Lower leg skin (tissue), 4 donors: ENCODE results near the gene VPS4A. TPM values are rescaled to one million over a fixed set of nuclear protein-coding genes. Genes with fewer than 3 reads are reported as not detected.
A peak's percentile ranks its signal among the peaks of the same experiment; 100 is the strongest.
"Not testable (repeated sequence)": the region's sequence is repeated elsewhere in the genome, so short reads cannot be mapped to it uniquely, and the experiment has no call there.

ENCODE experiments used
- DNase-seq, 2 donors: peaks; one replicate each; pipeline ENCODE4 v3.0.0-alpha.2; 2019; ENCODE audit warnings: low spot score in 2 of 2
- H3K4me3 ChIP-seq: fragments of 200-600 bp; sonication (generic); 2 replicates; pipeline ENCODE4 v1.5.1; 2017; ENCODE audit warnings: mild to moderate bottlenecking, low read depth; ENCODE audit not compliant: poor library complexity, severe bottlenecking
- POLR2A ChIP-seq, 2 donors: fragments of 450-650 bp; IDR thresholded peaks; one replicate each; pipeline ENCODE4 v1.6.1; 2016 to 2017; ENCODE audit warnings: antibody characterized with exemption in 2 of 2, mild to moderate bottlenecking in 1 of 2, moderate library complexity in 1 of 2
- WGBS, 2 donors: methylation state at CpG; one replicate each; pipeline ENCODE4 v1.1.5; 2018; 5-methylcytosine and 5-hydroxymethylcytosine counted together
- intact Hi-C: fragments of 100-400 bp; cut with DNase I; formaldehyde crosslinking; loops from one replicate; pipeline ENCODE4 v1.15.0; 2023; ENCODE audit warnings: low total_unique reads
- total RNA-seq, 4 donors: library from RNA; depleted of rRNA; stranded (reverse); fragments of >200 nt; gene quantifications; one replicate each; pipeline ENCODE4 v1.1.0, GENCODE V29; 2016
- TF ChIP-seq, protein P1 (sequence below), 3 donors: fragments of 450-650 bp; IDR thresholded peaks; one replicate each; pipeline ENCODE4 v1.5.1; 2016; ENCODE audit warnings: antibody characterized with exemption in 3 of 3, mild to moderate bottlenecking in 3 of 3, moderate library complexity in 2 of 3

The VPS4A gene
- total RNA-seq, 4 donors from 2014 or later, result 34.8 to 57.5 (median 35.6) TPM

DNA sequence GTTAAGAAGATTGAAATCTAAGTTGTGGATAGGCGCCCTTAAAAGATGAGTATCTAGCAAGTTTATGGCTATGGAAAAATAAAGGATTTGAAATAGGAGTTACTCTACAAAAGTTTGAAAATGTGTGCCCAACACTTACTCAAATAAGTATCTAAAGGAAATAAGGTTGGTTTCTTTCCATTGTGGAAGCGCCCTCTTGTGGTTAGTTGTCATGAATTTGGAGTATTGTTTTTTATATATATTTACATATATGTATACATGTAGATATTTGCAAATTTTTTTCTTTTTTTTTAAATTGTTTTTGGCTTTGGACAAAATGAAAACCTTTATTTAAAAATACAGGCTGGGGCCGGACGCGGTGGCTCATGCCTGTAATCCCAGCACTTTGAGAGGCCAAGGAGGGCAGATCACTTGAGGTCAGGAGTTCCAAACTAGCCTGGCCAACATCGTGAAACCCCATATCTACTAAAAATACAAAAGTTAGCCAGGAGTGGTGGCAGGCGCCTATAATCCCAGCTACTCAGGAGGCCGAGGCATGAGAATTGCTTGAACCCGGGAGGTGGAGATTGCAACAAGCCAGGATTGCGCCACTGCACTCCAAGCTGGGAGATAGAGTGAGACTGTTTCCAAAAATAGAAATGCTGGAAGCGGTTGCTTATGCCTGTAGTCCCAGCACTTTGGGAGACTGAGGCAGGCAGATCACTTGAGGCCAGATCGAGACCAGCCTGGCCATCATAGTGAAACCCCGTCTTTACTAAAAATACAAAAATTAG is 24.0 kb upstream of the VPS4A start:
- TF ChIP-seq, protein P1, sequence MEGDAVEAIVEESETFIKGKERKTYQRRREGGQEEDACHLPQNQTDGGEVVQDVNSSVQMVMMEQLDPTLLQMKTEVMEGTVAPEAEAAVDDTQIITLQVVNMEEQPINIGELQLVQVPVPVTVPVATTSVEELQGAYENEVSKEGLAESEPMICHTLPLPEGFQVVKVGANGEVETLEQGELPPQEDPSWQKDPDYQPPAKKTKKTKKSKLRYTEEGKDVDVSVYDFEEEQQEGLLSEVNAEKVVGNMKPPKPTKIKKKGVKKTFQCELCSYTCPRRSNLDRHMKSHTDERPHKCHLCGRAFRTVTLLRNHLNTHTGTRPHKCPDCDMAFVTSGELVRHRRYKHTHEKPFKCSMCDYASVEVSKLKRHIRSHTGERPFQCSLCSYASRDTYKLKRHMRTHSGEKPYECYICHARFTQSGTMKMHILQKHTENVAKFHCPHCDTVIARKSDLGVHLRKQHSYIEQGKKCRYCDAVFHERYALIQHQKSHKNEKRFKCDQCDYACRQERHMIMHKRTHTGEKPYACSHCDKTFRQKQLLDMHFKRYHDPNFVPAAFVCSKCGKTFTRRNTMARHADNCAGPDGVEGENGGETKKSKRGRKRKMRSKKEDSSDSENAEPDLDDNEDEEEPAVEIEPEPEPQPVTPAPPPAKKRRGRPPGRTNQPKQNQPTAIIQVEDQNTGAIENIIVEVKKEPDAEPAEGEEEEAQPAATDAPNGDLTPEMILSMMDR (IDR thresholded peaks at IDR 0.05), result peak in 1 of 3 donors; percentile 44
- TF ChIP-seq POLR2A (IDR thresholded peaks at IDR 0.05), result no peak
- intact Hi-C loops, result loop anchor here (2.0 kb wide), 1 partner anchor 136 kb away; no protein-coding TSS in a partner anchor
- no peak overlapping the region for H3K4me3 ChIP-seq
- peak; percentile 31 to 87 for DNase-seq
- 64 to 69% methylated on average over 13 of the region's 13 CpGs for WGBS, 2 donors

DNA sequence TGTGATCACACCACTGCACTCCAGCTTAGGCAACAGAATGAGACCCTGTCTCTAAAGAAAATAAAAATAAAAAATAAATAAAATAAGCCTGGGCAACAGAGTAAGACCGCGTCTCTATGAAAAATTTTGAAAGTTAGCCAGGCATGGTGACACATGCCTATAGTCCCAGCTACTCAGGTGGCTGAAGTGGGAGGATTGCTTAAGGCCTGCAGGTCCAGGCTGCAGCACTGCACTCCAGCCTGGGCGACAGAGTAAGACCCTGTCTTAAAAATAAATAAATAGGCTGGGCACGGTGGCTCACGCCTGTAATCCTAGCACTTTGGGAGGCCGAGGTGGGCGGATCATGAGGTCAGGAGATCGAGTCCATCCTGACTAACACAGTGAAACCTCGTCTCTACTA is 19.5 kb upstream of the VPS4A start:
- WGBS, 2 donors, result 93 to 94% methylated on average over 9 of the region's 9 CpGs
- DNase-seq, intact Hi-C loops, H3K4me3 ChIP-seq: not testable (repeated sequence)

DNA sequence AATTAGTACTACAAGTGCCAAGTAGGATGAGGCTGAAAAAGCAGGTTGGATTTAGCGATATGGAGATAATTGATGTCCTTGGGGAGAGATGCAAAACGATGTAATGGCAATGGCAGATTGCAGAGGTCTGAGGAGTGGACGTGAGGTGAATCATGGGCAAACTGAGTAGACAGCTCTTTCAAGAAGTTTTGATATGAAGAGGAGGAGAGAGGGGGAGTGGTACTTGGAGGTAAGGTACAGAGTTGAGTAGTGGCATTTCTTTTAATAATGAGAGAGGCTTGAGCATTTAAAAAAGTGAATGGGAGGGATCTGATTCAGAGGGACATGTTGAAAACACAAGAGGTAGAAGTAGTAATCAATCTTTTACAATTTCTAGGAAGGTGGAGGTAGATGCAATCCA is 17.7 kb upstream of the VPS4A start:
- 43 to 54% methylated on average over 3 of the region's 3 CpGs for WGBS, 2 donors
- intact Hi-C loops, result no loop called here
- no peak overlapping the region for H3K4me3 ChIP-seq
- no peak for DNase-seq
- TF ChIP-seq POLR2A (IDR thresholded peaks at IDR 0.05), result no peak
- TF ChIP-seq, protein P1 (IDR thresholded peaks at IDR 0.05), result no peak

DNA sequence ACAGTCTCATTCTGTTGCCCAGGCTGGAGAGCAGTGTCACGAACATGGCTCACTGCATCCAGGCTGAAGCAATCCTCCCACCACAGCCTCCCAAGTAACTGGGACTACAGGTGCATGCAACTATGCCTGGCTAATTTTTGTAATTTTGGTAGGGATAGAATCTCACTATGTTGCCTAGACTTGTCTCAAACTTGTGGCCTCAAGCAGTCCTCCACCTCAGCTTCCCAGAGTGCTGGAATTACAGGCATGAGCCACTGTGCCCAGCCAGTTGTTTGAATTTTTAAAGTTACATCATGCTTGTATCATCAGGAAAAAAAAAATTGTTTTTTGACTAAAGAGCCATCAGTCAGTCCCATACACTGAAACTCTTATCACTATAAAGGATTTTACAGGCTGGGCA is 17.1 kb upstream of the VPS4A start:
- no peak for DNase-seq
- no peak overlapping the region for H3K4me3 ChIP-seq
- 61 to 73% methylated on average over 1 of the region's 1 CpG for WGBS, 2 donors
- no peak for TF ChIP-seq POLR2A (IDR thresholded peaks at IDR 0.05)
- TF ChIP-seq, protein P1 (IDR thresholded peaks at IDR 0.05), result no peak
- intact Hi-C loops, result no loop called here

DNA sequence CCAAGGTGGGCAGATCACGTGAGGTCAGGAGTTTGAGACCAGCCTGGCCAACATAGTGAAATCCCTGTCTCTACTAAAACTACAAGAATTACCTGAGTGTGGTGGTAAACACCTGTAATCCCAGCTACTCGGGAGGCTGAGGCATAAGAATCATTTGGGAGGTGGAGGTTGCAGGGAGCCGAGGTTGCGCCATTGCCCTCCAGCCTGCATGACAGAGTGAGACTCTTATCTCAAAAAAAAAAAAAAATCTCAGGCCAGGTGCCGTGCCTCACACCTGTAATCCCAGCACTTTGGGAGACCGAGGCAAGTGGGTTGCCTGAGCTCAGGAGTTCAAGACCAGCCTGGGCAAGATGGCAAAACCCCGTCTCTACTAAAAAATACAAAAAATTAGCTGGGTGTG is 14.4 kb upstream of the VPS4A start:
- 93 to 94% methylated on average over 7 of the region's 7 CpGs for WGBS, 2 donors
- intact Hi-C loops, H3K4me3 ChIP-seq, DNase-seq: not testable (repeated sequence)

DNA sequence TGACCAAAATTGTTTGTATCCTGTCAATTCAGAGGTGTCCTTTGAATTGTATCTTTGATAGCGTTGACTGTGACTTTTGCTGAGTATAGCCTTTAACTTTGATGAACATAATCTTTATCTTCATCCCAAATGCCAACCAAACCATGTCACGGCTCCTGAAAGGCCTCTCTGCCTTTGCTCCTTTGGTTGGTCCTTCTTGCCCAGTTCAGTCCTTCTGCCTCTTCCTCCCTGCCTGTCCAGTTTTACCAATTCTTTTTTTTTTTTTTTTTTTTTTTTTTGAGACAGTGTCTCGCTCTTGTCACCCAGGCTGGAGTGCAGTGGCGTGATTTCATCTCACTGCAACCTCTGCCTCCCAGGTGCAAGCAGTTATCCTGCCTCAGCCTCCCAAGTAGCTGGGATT is 12.9 kb upstream of the VPS4A start:
- intact Hi-C loops, result no loop called here
- 91 to 96% methylated on average over 4 of the region's 4 CpGs for WGBS, 2 donors

More for the DNA sequence above, 12.9 kb upstream of the VPS4A start:
- H3K4me3 ChIP-seq, result no peak overlapping the region
- no peak for DNase-seq
- TF ChIP-seq POLR2A (IDR thresholded peaks at IDR 0.05), result no peak
- TF ChIP-seq, protein P1 (IDR thresholded peaks at IDR 0.05), result no peak
